K562 (cell line): ENCODE results near the gene DTNBP1. TPM values are rescaled to one million over a fixed set of nuclear protein-coding genes. Genes with fewer than 3 reads are reported as not detected.

ENCODE experiments used
- CEBPB ChIP-seq: fragments of 450-650 bp; IDR thresholded peaks from 2 replicates; pipeline ENCODE4 v1.6.1; 2016; ENCODE audit warnings: missing genetic modification characterization, missing compliant biosample characterization
- CREM ChIP-seq: IDR thresholded peaks from 2 replicates; pipeline ENCODE4 v1.6.1; 2014; ENCODE audit warnings: antibody characterized with exemption, low read depth
- CTBP1 ChIP-seq: fragments of 450-650 bp; IDR thresholded peaks from 2 replicates; pipeline ENCODE4 v1.6.1; 2016; ENCODE audit warnings: borderline replicate concordance
- CXXC5 ChIP-seq: fragments of 250-450 bp; sonication (Bioruptor Pico); IDR thresholded peaks from 2 replicates; pipeline ENCODE4 v1.8.0; 2022; ENCODE audit warnings: inconsistent platforms, mild to moderate bottlenecking, moderate library complexity
- DMBX1 ChIP-seq: fragments of 250-450 bp; sonication (Bioruptor Pico); IDR thresholded peaks from 2 replicates; pipeline ENCODE4 v1.8.0; 2022; ENCODE audit warnings: inconsistent platforms, mild to moderate bottlenecking, moderate library complexity, borderline replicate concordance
- FOXJ3 ChIP-seq: sonication (generic); formaldehyde crosslinking; IDR thresholded peaks from 2 replicates; pipeline ENCODE4 v1.4.0; 2020; ENCODE audit warnings: mild to moderate bottlenecking, missing genetic modification reagents
- HNRNPK ChIP-seq: fragments of 200-400 bp; formaldehyde crosslinking; IDR thresholded peaks from one replicate; pipeline ENCODE4 v1.6.1; 2018; ENCODE audit warnings: mild to moderate bottlenecking, low read depth, low read length; ENCODE audit not compliant: poor library complexity, severe bottlenecking
- KDM5B ChIP-seq: fragments of 200-600 bp; sonication (generic); IDR thresholded peaks from 2 replicates; pipeline ENCODE4 v1.6.1; 2012; ENCODE audit warnings: low read depth, mild to moderate bottlenecking, moderate library complexity, low read length, control low read depth, inconsistent platforms; ENCODE audit not compliant: insufficient replicate concordance
- LCOR ChIP-seq: sonication (generic); formaldehyde crosslinking; IDR thresholded peaks from 2 replicates; pipeline ENCODE4 v1.8.0; 2022; ENCODE audit warnings: mild to moderate bottlenecking, missing genetic modification reagents
- NFE2 ChIP-seq: IDR thresholded peaks from 2 replicates; pipeline ENCODE4 v1.6.1; 2014; ENCODE audit warnings: antibody characterized with exemption, low read depth
- PBX2 ChIP-seq, 2 experiments: IDR thresholded peaks in 1 of 2; conservative IDR thresholded peaks in 1 of 2; 2 replicates each; pipeline ENCODE4 v1.6.1; 2016; ENCODE audit warnings: low read depth in 2 of 2, mild to moderate bottlenecking in 1 of 2, missing compliant biosample characterization in 1 of 2, missing genetic modification characterization in 1 of 2, moderate library complexity in 1 of 2
- POLR3G ChIP-seq: IDR thresholded peaks from 2 replicates; pipeline ENCODE4 v1.6.1; 2011; ENCODE audit not compliant: insufficient read length, insufficient replicate concordance; ENCODE audit errors: extremely low read depth
- SMAD4 ChIP-seq: fragments of 250-450 bp; sonication (Bioruptor Pico); conservative IDR thresholded peaks from 2 replicates; pipeline ENCODE4 v1.8.0; 2021; ENCODE audit warnings: inconsistent platforms, mild to moderate bottlenecking, moderate library complexity
- SP2 ChIP-seq: IDR thresholded peaks from 2 replicates; pipeline ENCODE4 v1.6.1; 2011; ENCODE audit warnings: mild to moderate bottlenecking, low read depth, low read length, moderate library complexity; ENCODE audit not compliant: poor library complexity, severe bottlenecking; ENCODE audit errors: extremely low read depth
- VEZF1 ChIP-seq: fragments of 200-800 bp; sonication (Bioruptor generic); IDR thresholded peaks from 2 replicates; pipeline ENCODE4 v1.6.1; 2017; ENCODE audit warnings: missing genetic modification characterization, missing compliant biosample characterization
- ZBTB12 ChIP-seq: fragments of 250-450 bp; sonication (Bioruptor Pico); IDR thresholded peaks from 2 replicates; pipeline ENCODE4 v1.4.0; 2020
- ZBTB49 ChIP-seq: sonication (generic); formaldehyde crosslinking; IDR thresholded peaks from 2 replicates; pipeline ENCODE4 v1.8.0; 2022; ENCODE audit warnings: missing genetic modification reagents, mild to moderate bottlenecking, borderline replicate concordance
- ZNF586 ChIP-seq: fragments of 450-650 bp; formaldehyde crosslinking; conservative IDR thresholded peaks from 2 replicates; pipeline ENCODE4 v1.4.0; 2020; ENCODE audit warnings: mild to moderate bottlenecking, moderate library complexity
- ZNF766 ChIP-seq: fragments of 200-800 bp; sonication (Bioruptor generic); conservative IDR thresholded peaks from 2 replicates; pipeline ENCODE4 v1.6.1; 2016; ENCODE audit warnings: missing genetic modification characterization, missing compliant biosample characterization
- ZNF830 ChIP-seq: fragments of 250-450 bp; sonication (Bioruptor Pico); IDR thresholded peaks from 2 replicates; pipeline ENCODE4 v1.5.0; 2021; ENCODE audit warnings: mild to moderate bottlenecking
- polyA plus RNA-seq, 8 experiments: library from polyadenylated mRNA; depleted of rRNA in 4 of 8; stranded (reverse) in 5 of 8; unstranded in 3 of 8; fragments of >200 nt; fragmentation: Nextera tagmentation in 2 of 8; fragmentation: Illumina TruSeq in 1 of 8; extraction: Ambion mirVana in 2 of 8; extraction: Trizol in 1 of 8; gene quantifications; 2 replicates each; pipeline versions ENCODE4 v1.2.1 to v1.2.3, GENCODE V29; 2011 to 2014; ENCODE audit warnings: inconsistent platforms in 1 of 8, missing spikeins in 1 of 8
- total RNA-seq, 7 experiments: library from RNA; depleted of rRNA in 6 of 7; stranded (reverse); fragments of >200 nt in 6 of 7; fragmentation: Illumina TruSeq in 2 of 7; extraction: Trizol in 2 of 7; gene quantifications; 2 replicates each; pipeline versions ENCODE4 v1.2.1 to v1.2.3, GENCODE V29; 2011 to 2021; ENCODE audit warnings: low replicate concordance in 1 of 7

The DTNBP1 gene
- total and polyA plus RNA-seq, 9 of the 15 experiments (the other 6 are each of a cell fraction or from before 2014, with no cell fraction given) = 16.7 to 54.5 (median 21.4) TPM

- TF ChIP-seq SP2 (no peak), ZBTB49 (no peak), POLR3G (no peak), CTBP1 (peak; percentile 45; the same call in 1 of the 2 replicates), CXXC5 (CRISPR knock-in tag) (peak; percentile 55; the same call in 1 of the 2 replicates), HNRNPK (no peak), VEZF1 (CRISPR knock-in tag) (no peak), ZNF830 (CRISPR knock-in tag) (no peak), FOXJ3 (CRISPR knock-in tag) (no peak), LCOR (CRISPR knock-in tag) (0 out of 2 replicates have a peak, but pooled peaks have one; percentile 41), SMAD4 (peak; percentile 16; the same call in 1 of the 2 replicates), DMBX1 (CRISPR knock-in tag) (peak; percentile 66; the same call in 1 of the 2 replicates), ZNF586 (CRISPR knock-in tag) (no peak), KDM5B (no peak), CREM (no peak), CEBPB (tag) (peak; percentile 81), PBX2 (CRISPR knock-in tag; IDR thresholded peaks at IDR 0.05; ENCODE audit: low read depth) (no peak), PBX2 (tag; conservative IDR thresholded peaks at IDR 0.05; ENCODE audit: low read depth) (peak; percentile 62), NFE2 (0 out of 2 replicates have a peak, but pooled peaks have one; percentile 10), ZNF766 (peak; percentile 42; the same call in 1 of the 2 replicates), ZBTB12 (CRISPR knock-in tag) (no peak)
Measured at GRCh38 chr6:15553736-15554294, 109.0 kb downstream of the DTNBP1 start (continued).
